PC-3 (cell line): ENCODE results near the gene FBXO34. TPM values are rescaled to one million over a fixed set of nuclear protein-coding genes. Genes with fewer than 3 reads are reported as not detected.

Source experiments
- ATAC-seq: fragments of 200-7000 bp; cut with Tn5 transposase; 2 replicates; pipeline ENCODE4 v1.9.1; 2020; ENCODE audit warnings: mild to moderate bottlenecking, moderate library complexity
- BruUV-seq: library from RNA; stranded (reverse); fragments of 400-500 nt; replicated peaks from 2 replicates; lab custom pipeline; 2021; lab: Mats Ljungman, UMichigan
- CTCF ChIA-PET: fragments of 300-600 bp; sonication (Branson Sonifier 250); formaldehyde crosslinking; loops from one replicate; lab custom pipeline; 2022; ENCODE audit warnings: antibody characterized with exemption; lab: Charles Lee
- POLR2A ChIA-PET: fragments of 300-600 bp; sonication (Branson Sonifier 250); formaldehyde crosslinking; loops from one replicate; lab custom pipeline; 2022; ENCODE audit warnings: antibody characterized with exemption; ENCODE audit not compliant: unreplicated experiment; lab: Charles Lee
- DNase-seq: peaks from one replicate; pipeline ENCODE4 v3.0.0-alpha.2; 2015
- H2AFZ ChIP-seq: fragments of 300-600 bp; sonication (generic); 2 replicates; pipeline ENCODE4 v1.6.0; 2016; ENCODE audit warnings: antibody characterized with exemption, low read length
- H3F3A ChIP-seq: fragments of 300-600 bp; sonication (generic); one replicate; pipeline ENCODE4 v1.6.0; 2017; ENCODE audit warnings: antibody characterized with exemption, low read length, control low read depth, mild to moderate bottlenecking; ENCODE audit not compliant: unreplicated experiment
- H3K27ac ChIP-seq: fragments of 300-600 bp; sonication (generic); 2 replicates; pipeline ENCODE4 v1.5.1; 2016; ENCODE audit warnings: mild to moderate bottlenecking, low read length
- H3K27me3 ChIP-seq: fragments of 300-600 bp; sonication (generic); 2 replicates; pipeline ENCODE4 v1.6.1; 2016; ENCODE audit warnings: low read length, mixed read lengths
- H3K36me3 ChIP-seq: fragments of 300-600 bp; sonication (generic); 2 replicates; pipeline ENCODE4 v1.6.1; 2016; ENCODE audit warnings: low read depth, mixed run types, low read length, mixed read lengths
- H3K4me1 ChIP-seq: fragments of 300-600 bp; sonication (generic); 2 replicates; pipeline ENCODE4 v1.5.1; 2016; ENCODE audit warnings: low read length; ENCODE audit not compliant: insufficient read depth
- H3K4me2 ChIP-seq: fragments of 300-600 bp; sonication (generic); 2 replicates; pipeline ENCODE4 v1.6.0; 2016; ENCODE audit warnings: low read length
- H3K4me3 ChIP-seq: fragments of 300-600 bp; sonication (generic); 2 replicates; pipeline ENCODE4 v1.5.1; 2016; ENCODE audit warnings: mild to moderate bottlenecking, low read length, mixed read lengths
- H3K79me2 ChIP-seq: fragments of 300-600 bp; sonication (generic); 2 replicates; pipeline ENCODE4 v1.6.1; 2017; ENCODE audit warnings: low read length, mixed read lengths
- H3K9ac ChIP-seq: fragments of 300-600 bp; sonication (generic); 2 replicates; pipeline ENCODE4 v1.6.0; 2016; ENCODE audit warnings: mild to moderate bottlenecking, low read length
- H3K9me2 ChIP-seq: fragments of 300-600 bp; sonication (generic); replicated peaks from 2 replicates; pipeline ENCODE4 v1.6.1; 2016; ENCODE audit warnings: mixed run types, low read length, mixed read lengths
- H3K9me3 ChIP-seq: fragments of 300-600 bp; sonication (generic); 2 replicates; pipeline ENCODE4 v1.6.1; 2016; ENCODE audit warnings: low read length, mixed read lengths
- H4K20me1 ChIP-seq: fragments of 300-600 bp; sonication (generic); 2 replicates; pipeline ENCODE4 v1.6.1; 2016; ENCODE audit warnings: low read length, mixed read lengths
- EZH2 ChIP-seq: fragments of 300-600 bp; sonication (generic); IDR thresholded peaks from one replicate; pipeline ENCODE4 v1.6.1; 2017; ENCODE audit warnings: antibody characterized with exemption, mild to moderate bottlenecking, low read length; ENCODE audit not compliant: unreplicated experiment
- EZH2phosphoT487 ChIP-seq: fragments of 300-600 bp; sonication (generic); IDR thresholded peaks from 2 replicates; pipeline ENCODE4 v1.6.1; 2018; ENCODE audit warnings: mild to moderate bottlenecking, antibody characterized with exemption, low read length, borderline replicate concordance
- intact Hi-C: fragments of 100-400 bp; cut with micrococcal nuclease; formaldehyde crosslinking; loops from 2 replicates; pipeline ENCODE4 v1.9.0; 2023
- total RNA-seq: library from RNA; depleted of rRNA; stranded (reverse); fragments of >200 nt; gene quantifications from 2 replicates; pipeline ENCODE4 v1.2.3, GENCODE V29; 2014
- TF ChIP-seq, protein P1 (sequence below): fragments of 300-600 bp; sonication (generic); conservative IDR thresholded peaks from 2 replicates; pipeline ENCODE4 v1.5.1; 2017; ENCODE audit warnings: antibody characterized with exemption, low read depth, mild to moderate bottlenecking, low read length

The FBXO34 gene
- total RNA-seq, 1 experiment from 2014 or later: 35.9 TPM

GRCh38 chr14:55383541-55384140 is 112.4 kb downstream of the FBXO34 start:
- Histone ChIP-seq H3K27me3 (no peaks in the 10 kb centered on the region), H3K4me3 (no peak overlapping the region), H3K9ac (no peak overlapping the region), H2AFZ (no peak overlapping the region), H3F3A (peaks cover 2% of the 10 kb centered on the region), H3K79me2 (no peaks in the 10 kb centered on the region), H3K27ac (no peak overlapping the region), H3K9me2 (no peaks in the 10 kb centered on the region), H3K36me3 (peaks cover 26% of the 10 kb centered on the region), H3K4me2 (no peak overlapping the region), H3K9me3 (no peaks in the 10 kb centered on the region), H3K4me1 (peaks cover 59% of the 10 kb centered on the region), H4K20me1 (no peaks in the 10 kb centered on the region)
- BruUV-seq: no TSS peak
- ChIA-PET CTCF (no interaction called here), POLR2A (no interaction called here)
- DNase-seq: no peak
- intact Hi-C loops: no loop called here
- TF ChIP-seq EZH2 (no peak), EZH2phosphoT487 (no peak)
- TF ChIP-seq, protein P1, sequence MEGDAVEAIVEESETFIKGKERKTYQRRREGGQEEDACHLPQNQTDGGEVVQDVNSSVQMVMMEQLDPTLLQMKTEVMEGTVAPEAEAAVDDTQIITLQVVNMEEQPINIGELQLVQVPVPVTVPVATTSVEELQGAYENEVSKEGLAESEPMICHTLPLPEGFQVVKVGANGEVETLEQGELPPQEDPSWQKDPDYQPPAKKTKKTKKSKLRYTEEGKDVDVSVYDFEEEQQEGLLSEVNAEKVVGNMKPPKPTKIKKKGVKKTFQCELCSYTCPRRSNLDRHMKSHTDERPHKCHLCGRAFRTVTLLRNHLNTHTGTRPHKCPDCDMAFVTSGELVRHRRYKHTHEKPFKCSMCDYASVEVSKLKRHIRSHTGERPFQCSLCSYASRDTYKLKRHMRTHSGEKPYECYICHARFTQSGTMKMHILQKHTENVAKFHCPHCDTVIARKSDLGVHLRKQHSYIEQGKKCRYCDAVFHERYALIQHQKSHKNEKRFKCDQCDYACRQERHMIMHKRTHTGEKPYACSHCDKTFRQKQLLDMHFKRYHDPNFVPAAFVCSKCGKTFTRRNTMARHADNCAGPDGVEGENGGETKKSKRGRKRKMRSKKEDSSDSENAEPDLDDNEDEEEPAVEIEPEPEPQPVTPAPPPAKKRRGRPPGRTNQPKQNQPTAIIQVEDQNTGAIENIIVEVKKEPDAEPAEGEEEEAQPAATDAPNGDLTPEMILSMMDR: no peak
- no peak for ATAC-seq

GRCh38 chr14:55384536-55384935 is 113.3 kb downstream of the FBXO34 start:
- Histone ChIP-seq H3K79me2 (no peaks in the 10 kb centered on the region), H3K4me2 (no peak overlapping the region), H3K27me3 (no peaks in the 10 kb centered on the region), H4K20me1 (no peaks in the 10 kb centered on the region), H3K9ac (no peak overlapping the region), H3K4me1 (peaks cover 68% of the 10 kb centered on the region), H3K36me3 (peaks cover 26% of the 10 kb centered on the region), H3K9me2 (no peaks in the 10 kb centered on the region), H3F3A (peaks cover 4% of the 10 kb centered on the region), H2AFZ (no peak overlapping the region), H3K27ac (peak overlapping the region; percentile 79; the same call in 1 of the 2 replicates), H3K9me3 (no peaks in the 10 kb centered on the region), H3K4me3 (no peak overlapping the region)
- CTCF ChIA-PET: no interaction called here
- DNase-seq (no peak), ATAC-seq (no peak)
- TF ChIP-seq EZH2phosphoT487 (no peak), EZH2 (no peak)
- TF ChIP-seq, protein P1: no peak
- POLR2A ChIA-PET: no interaction called here
- no TSS peak for BruUV-seq
- intact Hi-C loops: no loop called here

DNA sequence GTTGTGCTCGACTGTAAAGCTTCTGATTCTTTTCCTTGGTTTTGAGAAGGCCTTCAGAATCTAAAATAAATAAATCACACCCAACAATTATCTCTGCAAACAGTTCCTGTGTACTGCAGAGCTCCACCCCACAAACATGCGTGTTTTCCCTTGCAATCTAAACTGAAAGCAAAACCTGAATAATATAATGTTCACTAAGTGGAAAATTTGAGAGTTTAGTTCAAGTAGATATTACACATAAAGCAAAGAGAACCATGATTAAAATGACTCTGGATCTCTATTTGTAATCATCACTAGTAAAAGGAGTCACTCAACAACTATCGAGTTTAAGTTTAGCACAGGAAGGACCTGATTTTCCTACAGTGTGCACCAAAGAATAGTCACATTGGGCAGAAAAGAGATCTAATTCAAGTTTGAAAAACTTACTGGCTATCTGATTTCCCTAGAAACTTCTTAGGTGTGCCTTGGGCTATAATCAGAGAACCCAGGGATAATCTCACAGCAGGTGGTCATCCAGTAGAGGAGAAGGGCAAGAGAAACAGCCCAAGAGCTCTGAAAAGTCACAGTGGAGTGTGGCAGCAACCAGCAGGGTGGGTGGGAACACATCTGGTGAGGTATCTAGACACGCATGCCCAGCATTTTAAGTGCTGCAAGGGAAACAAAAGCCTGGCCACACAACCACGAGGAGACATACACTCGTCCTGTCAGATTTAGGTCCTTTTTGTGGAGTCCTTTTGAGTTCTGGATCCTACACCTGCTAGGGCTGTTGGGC is 115.0 kb downstream of the FBXO34 start:
- H3K36me3 ChIP-seq: peaks cover 24% of the 10 kb centered on the region
- no peak overlapping the region; the same call in 1 of the 2 replicates for H3K4me3 ChIP-seq
- H3K4me2 ChIP-seq: peak overlapping the region; percentile 38
- ATAC-seq (no peak), DNase-seq (no peak)
- H3F3A ChIP-seq: peaks cover 4% of the 10 kb centered on the region
- intact Hi-C loops: no loop called here
- H3K27me3 ChIP-seq: no peaks in the 10 kb centered on the region
- peaks cover 69% of the 10 kb centered on the region for H3K4me1 ChIP-seq
- H2AFZ ChIP-seq: no peak overlapping the region
- H4K20me1 ChIP-seq: no peaks in the 10 kb centered on the region
- H3K9me3 ChIP-seq: no peaks in the 10 kb centered on the region
- H3K27ac ChIP-seq: peak overlapping the region; percentile 79
- TF ChIP-seq EZH2 (no peak), EZH2phosphoT487 (no peak)
- TF ChIP-seq, protein P1: no peak
- H3K9me2 ChIP-seq: no peaks in the 10 kb centered on the region
- POLR2A ChIA-PET: no interaction called here
- H3K9ac ChIP-seq: peak overlapping the region; percentile 2; the same call in 1 of the 2 replicates
- no peaks in the 10 kb centered on the region for H3K79me2 ChIP-seq
- CTCF ChIA-PET: no interaction called here
- BruUV-seq: no TSS peak
